IPS DF 6.9 (cell line): ENCODE results near the gene ATP11C.
"Not testable (repeated sequence)": the region's sequence is repeated elsewhere in the genome, so short reads cannot be mapped to it uniquely, and the experiment has no call there.

Experiments
- DNase-seq: peaks from one replicate; pipeline ENCODE4 v3.0.0-alpha.2; 2013; ENCODE audit warnings: low read depth, low spot score
- H3K27ac ChIP-seq: one replicate; pipeline ENCODE4 v1.5.1; 2013; ENCODE audit warnings: low read length, control low read depth
- H3K27me3 ChIP-seq: 2 replicates; pipeline ENCODE4 v1.6.1; 2013; ENCODE audit warnings: mild to moderate bottlenecking, low read length; ENCODE audit not compliant: control insufficient read depth, insufficient read depth
- H3K36me3 ChIP-seq: 2 replicates; pipeline ENCODE4 v1.6.1; 2013; ENCODE audit warnings: low read length; ENCODE audit not compliant: control insufficient read depth, insufficient read depth
- H3K4me1 ChIP-seq: 2 replicates; pipeline ENCODE4 v1.6.1; 2013; ENCODE audit warnings: low read length; ENCODE audit not compliant: control insufficient read depth, insufficient read depth
- H3K4me3 ChIP-seq: 2 replicates; pipeline ENCODE4 v1.5.1; 2013; ENCODE audit warnings: mild to moderate bottlenecking, low read length
- H3K9me3 ChIP-seq: 2 replicates; pipeline ENCODE4 v1.6.1; 2013; ENCODE audit warnings: low read length, inconsistent platforms; ENCODE audit not compliant: control insufficient read depth, insufficient read depth
- WGBS: extraction: QIAGEN DNeasy Blood & Tissue Kit; methylation state at CpG from one replicate; pipeline ENCODE4 v1.1.7; 2013; ENCODE audit warnings: mixed read lengths, missing lambda C conversion rate; ENCODE audit not compliant: insufficient read length, insufficient coverage; 5-methylcytosine and 5-hydroxymethylcytosine counted together

ATP11C gene

GRCh38 chrX:139924696-139925095 lies 8.2 kb downstream of the ATP11C start:
- H3K4me1 ChIP-seq, result no peaks in the 10 kb centered on the region
- no CpG with 5 or more reads among the region's 6 CpGs for WGBS
- DNase-seq, result no peak
- H3K27ac ChIP-seq, result no peak overlapping the region
- no peak overlapping the region for H3K4me3 ChIP-seq
- H3K9me3 ChIP-seq, result no peaks in the 10 kb centered on the region
- H3K27me3 ChIP-seq, result no peaks in the 10 kb centered on the region
- H3K36me3 ChIP-seq, result no peaks in the 10 kb centered on the region

- no peaks in the 10 kb centered on the region for H3K36me3 ChIP-seq
- H3K4me1 ChIP-seq, result no peaks in the 10 kb centered on the region
- H3K27me3 ChIP-seq, result no peaks in the 10 kb centered on the region
- no peak overlapping the region for H3K27ac ChIP-seq
- no peak for DNase-seq
- no peaks in the 10 kb centered on the region for H3K9me3 ChIP-seq
- no CpG with 5 or more reads among the region's 5 CpGs for WGBS
- H3K4me3 ChIP-seq, result no peak overlapping the region
Observed at GRCh38 chrX:139924069-139924695, 8.7 kb downstream of the ATP11C start.

- DNase-seq, H3K4me1 ChIP-seq, H3K36me3 ChIP-seq, H3K27me3 ChIP-seq, H3K9me3 ChIP-seq, H3K4me3 ChIP-seq, H3K27ac ChIP-seq: not testable (repeated sequence)
- no CpG with 5 or more reads among the region's 6 CpGs for WGBS
Observed at GRCh38 chrX:139921142-139921541, 11.7 kb downstream of the ATP11C start.

- Histone ChIP-seq H3K36me3 (no peaks in the 10 kb centered on the region), H3K27ac (no peak overlapping the region), H3K9me3 (no peaks in the 10 kb centered on the region), H3K4me1 (no peaks in the 10 kb centered on the region), H3K27me3 (no peaks in the 10 kb centered on the region), H3K4me3 (no peak overlapping the region)
- WGBS, result no CpG with 5 or more reads among the region's 1 CpG
- no peak for DNase-seq
Observed at GRCh38 chrX:139920316-139920715, 12.5 kb downstream of the ATP11C start.

- Histone ChIP-seq H3K27ac (no peak overlapping the region), H3K4me1 (no peaks in the 10 kb centered on the region)
- no CpG with 5 or more reads among the region's 1 CpG for WGBS
Observed at GRCh38 chrX:139914421-139914820, 18.4 kb downstream of the ATP11C start.

GRCh38 chrX:139909712-139910111 lies 23.1 kb downstream of the ATP11C start:
- no CpG with 5 or more reads among the region's 3 CpGs for WGBS
- H3K36me3 ChIP-seq, result no peaks in the 10 kb centered on the region
- no peak for DNase-seq
- no peaks in the 10 kb centered on the region for H3K4me1 ChIP-seq
- H3K27ac ChIP-seq, result no peak overlapping the region
- no peak overlapping the region for H3K4me3 ChIP-seq
- no peaks in the 10 kb centered on the region for H3K9me3 ChIP-seq
- H3K27me3 ChIP-seq, result no peaks in the 10 kb centered on the region

More at GRCh38 chrX:139914421-139914820, 18.4 kb downstream of the ATP11C start:
- Histone ChIP-seq H3K9me3 (no peaks in the 10 kb centered on the region), H3K27me3 (no peaks in the 10 kb centered on the region), H3K4me3 (no peak overlapping the region), H3K36me3 (no peaks in the 10 kb centered on the region)
- no peak for DNase-seq

- Histone ChIP-seq H3K27ac (no peak overlapping the region), H3K4me3 (no peak overlapping the region), H3K9me3 (no peaks in the 10 kb centered on the region), H3K27me3 (no peaks in the 10 kb centered on the region), H3K36me3 (no peaks in the 10 kb centered on the region), H3K4me1 (no peaks in the 10 kb centered on the region)
- no CpG with 5 or more reads among the region's 3 CpGs for WGBS
- no peak for DNase-seq
Observed at GRCh38 chrX:139907078-139907477, 25.8 kb downstream of the ATP11C start.

- no peaks in the 10 kb centered on the region for H3K9me3 ChIP-seq
- no peaks in the 10 kb centered on the region for H3K27me3 ChIP-seq
- WGBS, result 100% methylated on average over 1 of the region's 2 CpGs
- H3K4me3 ChIP-seq, result no peak overlapping the region
- DNase-seq, result no peak
- H3K4me1 ChIP-seq, result no peaks in the 10 kb centered on the region
- H3K36me3 ChIP-seq, result no peaks in the 10 kb centered on the region
- H3K27ac ChIP-seq, result no peak overlapping the region
Observed at GRCh38 chrX:139905743-139906142, 27.1 kb downstream of the ATP11C start.

GRCh38 chrX:139905051-139905450 lies 27.8 kb downstream of the ATP11C start:
- no CpG with 5 or more reads among the region's 3 CpGs for WGBS
- no peaks in the 10 kb centered on the region for H3K9me3 ChIP-seq
- H3K36me3 ChIP-seq, result no peaks in the 10 kb centered on the region
- H3K27ac ChIP-seq, result no peak overlapping the region
- no peaks in the 10 kb centered on the region for H3K27me3 ChIP-seq
- DNase-seq, result no peak
- H3K4me1 ChIP-seq, result no peaks in the 10 kb centered on the region
- no peak overlapping the region for H3K4me3 ChIP-seq

GRCh38 chrX:139903210-139903609 lies 29.6 kb downstream of the ATP11C start:
- WGBS, result no CpG with 5 or more reads among the region's 3 CpGs
- Histone ChIP-seq H3K4me3 (no peak overlapping the region), H3K4me1 (no peaks in the 10 kb centered on the region), H3K36me3 (no peaks in the 10 kb centered on the region), H3K27me3 (no peaks in the 10 kb centered on the region), H3K9me3 (no peaks in the 10 kb centered on the region), H3K27ac (no peak overlapping the region)
- DNase-seq, result no peak

GRCh38 chrX:139902559-139902958 lies 30.3 kb downstream of the ATP11C start:
- WGBS, result no CpG with 5 or more reads among the region's 2 CpGs
- no peak for DNase-seq
- no peaks in the 10 kb centered on the region for H3K36me3 ChIP-seq
- H3K4me1 ChIP-seq, result no peaks in the 10 kb centered on the region
- no peaks in the 10 kb centered on the region for H3K9me3 ChIP-seq
- H3K27ac ChIP-seq, result no peak overlapping the region
- H3K4me3 ChIP-seq, result no peak overlapping the region
- no peaks in the 10 kb centered on the region for H3K27me3 ChIP-seq
